COR-L47 (cell line): ENCODE results near the gene CHCHD1.
"Not testable (repeated sequence)": the region's sequence is repeated elsewhere in the genome, so short reads cannot be mapped to it uniquely, and the experiment has no call there.

Experiments
- DNase-seq: peaks from one replicate; lab custom pipeline; 2025; lab: John Stamatoyannopoulos, UW

The CHCHD1 gene

DNA sequence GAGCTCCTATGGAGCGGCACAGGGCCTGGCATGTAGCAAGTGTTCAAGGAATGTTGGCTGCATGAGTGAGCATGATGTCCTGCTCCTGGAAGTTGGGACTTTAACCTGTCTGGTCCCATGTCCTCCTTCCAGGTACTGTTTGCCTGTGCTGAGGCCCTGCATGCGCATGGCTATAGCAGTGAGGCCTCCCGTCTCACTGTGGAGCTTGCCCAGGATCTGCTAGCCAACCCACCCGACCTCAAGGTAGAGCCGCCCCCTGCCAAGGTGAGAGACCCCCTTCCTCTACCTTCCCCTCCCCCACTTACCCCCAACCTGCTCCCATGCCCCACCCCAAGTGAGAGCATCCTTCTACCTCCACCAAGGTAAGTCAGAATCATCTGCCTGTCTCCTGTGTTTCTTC lies 11.6 kb downstream of the CHCHD1 start:
- DNase-seq = no peak

DNA sequence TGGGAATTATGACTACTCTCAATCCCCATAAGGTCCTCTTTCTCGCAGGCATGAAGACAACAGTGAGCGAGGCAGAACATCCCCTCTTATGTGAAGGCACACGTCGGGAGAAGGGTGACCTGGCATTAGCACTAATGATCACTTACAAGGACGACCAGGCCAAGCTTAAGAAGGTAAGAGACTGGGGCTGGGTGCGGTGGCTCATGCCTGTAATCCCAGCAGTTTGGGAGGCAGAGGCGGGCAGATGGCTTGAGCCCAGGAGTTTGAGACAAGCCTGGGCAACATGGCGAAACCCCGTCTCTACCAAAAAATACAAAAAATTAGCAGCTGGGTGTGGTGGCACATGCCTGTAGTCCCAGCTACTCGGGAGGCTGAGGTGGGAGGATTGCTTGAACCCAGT lies 13.6 kb downstream of the CHCHD1 start:
- DNase-seq = not testable (repeated sequence)

DNA sequence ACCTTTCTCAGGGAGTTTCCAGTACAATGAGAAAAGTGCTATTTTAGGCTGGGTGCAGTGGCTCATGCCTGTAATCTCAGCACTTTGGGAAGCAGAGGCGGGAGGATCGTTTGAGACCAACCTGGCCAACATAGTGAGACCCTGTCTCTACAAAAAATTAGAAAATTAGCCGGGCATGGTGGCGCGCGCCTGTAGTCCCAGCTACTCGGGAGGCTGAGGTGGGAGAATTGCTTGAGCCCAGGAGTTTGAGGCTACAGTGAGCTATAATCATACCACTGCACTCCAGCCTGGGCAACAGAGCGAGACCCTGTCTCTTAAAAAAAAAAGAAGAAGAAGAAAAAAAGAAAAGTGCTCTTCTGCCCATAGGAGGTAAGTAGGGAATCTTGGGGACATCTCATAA lies 14.2 kb downstream of the CHCHD1 start:
- not testable (repeated sequence) for DNase-seq

DNA sequence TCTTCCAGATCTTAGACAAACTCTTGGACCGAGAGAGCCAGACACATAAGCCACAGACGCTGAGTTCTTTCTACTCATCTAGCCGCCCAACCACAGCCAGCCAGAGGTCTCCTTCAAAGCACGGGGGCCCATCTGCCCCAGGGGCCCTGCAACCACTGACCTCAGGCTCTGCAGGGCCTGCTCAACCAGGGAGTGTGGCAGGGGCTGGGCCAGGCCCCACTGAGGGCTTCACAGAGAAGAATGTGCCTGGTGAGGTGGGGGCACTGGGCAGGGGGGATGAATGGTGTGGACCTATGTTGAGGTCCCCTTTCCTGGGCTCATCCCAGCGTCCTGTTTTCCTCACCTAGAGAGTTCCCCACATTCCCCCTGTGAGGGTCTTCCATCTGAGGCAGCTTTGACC lies 14.9 kb downstream of the CHCHD1 start:
- DNase-seq = no peak

DNA sequence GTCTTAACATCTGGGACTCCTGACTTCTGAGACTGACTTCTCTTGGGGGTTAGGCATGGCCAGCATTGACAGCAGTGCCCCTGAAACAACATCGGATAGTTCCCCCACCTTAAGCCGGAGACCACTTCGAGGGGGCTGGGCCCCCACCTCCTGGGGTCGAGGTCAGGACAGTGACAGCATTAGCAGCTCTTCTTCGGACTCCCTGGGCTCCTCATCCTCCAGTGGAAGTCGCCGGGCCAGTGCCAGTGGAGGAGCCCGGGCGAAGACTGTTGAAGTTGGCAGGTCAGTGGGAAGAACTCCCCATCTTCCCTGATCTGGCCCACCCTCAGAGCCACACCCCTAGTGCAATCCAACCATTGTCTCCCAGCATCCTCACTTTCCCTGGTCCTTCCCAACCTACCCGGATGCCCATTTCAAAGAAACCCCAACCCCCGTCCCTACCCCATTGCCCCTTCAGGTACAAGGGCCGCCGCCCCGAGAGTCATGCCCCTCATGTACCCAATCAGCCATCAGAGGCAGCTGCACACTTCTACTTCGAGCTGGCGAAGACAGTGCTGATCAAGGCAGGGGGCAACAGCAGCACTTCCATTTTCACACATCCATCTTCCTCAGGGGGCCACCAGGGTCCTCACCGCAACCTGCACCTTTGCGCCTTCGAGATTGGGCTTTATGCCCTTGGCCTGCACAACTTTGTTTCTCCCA lies 15.6 kb downstream of the CHCHD1 start:
- no peak for DNase-seq

DNA sequence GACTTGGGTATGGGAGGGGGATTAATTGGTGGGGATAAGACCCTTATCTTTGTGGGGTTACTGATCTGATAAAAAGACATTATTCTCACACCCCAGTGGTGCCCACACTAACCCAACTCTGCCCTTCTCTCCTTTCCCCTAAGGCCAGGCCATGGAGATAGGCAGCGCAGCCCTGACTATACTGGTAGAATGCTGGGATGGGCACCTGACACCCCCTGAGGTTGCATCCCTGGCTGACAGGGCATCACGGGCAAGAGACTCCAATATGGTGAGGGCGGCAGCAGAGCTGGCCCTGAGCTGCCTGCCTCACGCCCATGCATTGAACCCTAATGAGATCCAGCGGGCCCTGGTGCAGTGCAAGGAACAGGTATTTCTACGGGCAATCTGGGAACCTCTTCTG lies 16.2 kb downstream of the CHCHD1 start:
- DNase-seq = no peak

DNA sequence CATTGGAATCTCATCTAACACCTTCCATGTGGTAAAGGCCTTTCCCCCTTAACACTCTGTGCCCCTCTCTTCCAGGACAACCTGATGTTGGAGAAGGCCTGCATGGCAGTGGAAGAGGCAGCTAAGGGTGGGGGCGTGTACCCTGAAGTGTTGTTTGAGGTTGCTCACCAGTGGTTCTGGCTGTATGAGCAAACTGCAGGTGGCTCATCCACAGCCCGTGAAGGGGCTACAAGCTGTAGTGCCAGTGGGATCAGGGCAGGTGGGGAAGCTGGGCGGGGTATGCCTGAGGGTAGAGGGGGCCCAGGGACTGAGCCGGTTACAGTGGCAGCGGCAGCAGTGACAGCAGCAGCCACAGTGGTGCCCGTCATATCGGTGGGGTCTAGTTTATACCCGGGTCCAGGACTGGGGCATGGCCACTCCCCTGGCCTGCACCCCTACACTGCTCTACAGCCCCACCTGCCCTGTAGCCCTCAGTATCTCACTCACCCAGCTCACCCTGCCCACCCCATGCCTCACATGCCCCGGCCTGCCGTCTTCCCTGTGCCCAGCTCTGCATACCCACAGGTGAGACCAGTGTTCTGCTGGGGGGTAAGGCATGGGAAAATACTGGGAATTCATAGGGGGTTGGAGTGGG lies 17.2 kb downstream of the CHCHD1 start:
- DNase-seq = no peak

DNA sequence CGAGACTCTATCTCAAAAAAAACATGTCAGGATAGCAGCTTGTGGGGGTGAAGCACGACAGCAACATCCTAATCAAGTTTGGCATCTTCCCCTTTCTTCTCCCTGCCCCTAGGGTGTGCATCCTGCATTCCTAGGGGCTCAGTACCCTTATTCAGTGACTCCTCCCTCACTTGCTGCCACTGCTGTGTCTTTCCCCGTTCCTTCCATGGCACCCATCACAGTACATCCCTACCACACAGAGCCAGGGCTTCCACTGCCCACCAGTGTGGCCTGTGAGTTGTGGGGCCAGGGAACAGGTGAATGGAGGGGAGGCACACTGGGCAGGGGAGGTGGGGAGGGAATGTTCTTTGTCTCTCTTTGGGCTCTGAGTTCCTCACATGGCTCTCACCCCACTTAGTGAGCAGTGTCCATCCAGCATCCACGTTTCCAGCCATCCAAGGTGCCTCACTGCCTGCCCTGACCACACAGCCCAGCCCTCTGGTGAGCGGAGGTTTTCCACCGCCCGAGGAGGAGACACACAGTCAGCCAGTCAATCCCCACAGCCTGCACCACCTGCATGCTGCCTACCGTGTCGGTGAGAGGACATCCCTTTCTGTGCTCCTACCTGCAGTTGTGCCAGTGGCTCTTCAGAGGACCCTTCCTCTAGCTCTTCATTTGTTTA lies 18.2 kb downstream of the CHCHD1 start:
- DNase-seq = no peak

DNA sequence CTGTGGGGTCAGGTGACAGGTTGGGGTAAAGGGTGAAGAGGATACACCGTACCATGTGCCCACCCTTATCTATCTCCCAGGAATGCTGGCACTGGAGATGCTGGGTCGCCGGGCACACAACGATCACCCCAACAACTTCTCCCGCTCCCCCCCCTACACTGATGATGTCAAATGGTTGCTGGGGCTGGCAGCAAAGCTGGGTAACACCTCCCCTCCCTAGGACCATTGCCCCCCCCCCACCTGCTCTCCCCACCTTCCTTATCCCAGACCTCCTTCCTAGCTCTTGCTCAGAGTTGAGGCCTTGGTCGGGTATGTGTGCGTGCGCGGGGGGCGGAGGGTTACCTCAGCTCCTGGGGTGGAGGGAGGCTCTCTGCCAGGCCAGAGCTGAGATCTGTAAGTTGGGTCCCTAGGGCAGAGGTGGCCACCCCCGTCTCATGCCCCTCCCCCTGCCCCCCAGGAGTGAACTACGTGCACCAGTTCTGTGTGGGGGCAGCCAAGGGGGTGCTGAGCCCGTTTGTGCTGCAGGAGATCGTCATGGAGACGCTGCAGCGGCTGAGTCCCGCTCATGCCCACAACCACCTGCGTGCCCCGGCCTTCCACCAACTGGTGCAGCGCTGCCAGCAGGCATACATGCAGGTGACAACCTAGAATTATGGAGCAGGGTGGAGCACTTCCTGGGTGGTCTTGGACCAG lies 18.9 kb downstream of the CHCHD1 start:
- DNase-seq = no peak

DNA sequence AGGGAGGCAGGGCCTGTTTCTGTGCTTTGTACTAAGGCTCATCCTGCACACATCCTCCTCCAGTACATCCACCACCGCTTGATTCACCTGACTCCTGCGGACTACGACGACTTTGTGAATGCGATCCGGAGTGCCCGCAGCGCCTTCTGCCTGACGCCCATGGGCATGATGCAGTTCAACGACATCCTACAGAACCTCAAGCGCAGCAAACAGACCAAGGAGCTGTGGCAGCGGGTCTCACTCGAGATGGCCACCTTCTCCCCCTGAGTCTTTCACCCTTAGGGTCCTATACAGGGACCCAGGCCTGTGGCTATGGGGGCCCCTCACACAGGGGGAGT lies 19.4 kb downstream of the CHCHD1 start:
- no peak for DNase-seq

DNA sequence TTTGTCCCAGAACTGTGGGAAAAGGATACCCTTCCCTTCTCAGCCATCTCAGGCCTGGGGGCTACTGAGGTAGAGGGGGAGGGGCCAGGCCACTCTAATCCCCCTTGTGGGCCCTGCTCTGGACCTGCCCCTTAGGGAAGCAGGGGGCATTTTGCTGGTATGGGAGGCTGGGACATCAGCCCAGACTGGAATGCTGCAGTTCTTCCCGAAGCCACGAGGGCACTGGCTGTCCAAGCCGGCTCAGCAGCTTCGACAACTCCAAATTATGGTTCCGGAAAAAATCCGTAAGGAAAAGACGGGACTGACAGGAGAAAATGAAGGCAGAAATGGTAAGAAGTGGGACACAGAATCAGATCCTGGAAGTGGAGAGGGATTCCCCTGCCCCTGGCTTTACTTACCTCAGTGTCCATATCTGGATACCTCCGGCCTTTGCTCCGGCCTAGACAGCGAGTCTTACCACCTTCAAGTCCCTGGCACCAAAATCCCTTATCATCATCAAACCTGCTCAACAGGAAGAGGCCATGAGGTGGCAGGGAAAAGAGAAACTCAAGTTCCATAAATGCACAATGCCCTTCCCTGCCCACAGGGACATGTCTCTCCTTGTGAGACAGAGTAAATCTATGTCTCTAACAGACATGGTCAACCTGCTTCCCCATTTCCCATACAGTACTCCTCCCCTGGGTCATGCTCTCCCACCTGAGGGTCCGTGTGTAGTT lies 20.6 kb downstream of the CHCHD1 start:
- DNase-seq = no peak

DNA sequence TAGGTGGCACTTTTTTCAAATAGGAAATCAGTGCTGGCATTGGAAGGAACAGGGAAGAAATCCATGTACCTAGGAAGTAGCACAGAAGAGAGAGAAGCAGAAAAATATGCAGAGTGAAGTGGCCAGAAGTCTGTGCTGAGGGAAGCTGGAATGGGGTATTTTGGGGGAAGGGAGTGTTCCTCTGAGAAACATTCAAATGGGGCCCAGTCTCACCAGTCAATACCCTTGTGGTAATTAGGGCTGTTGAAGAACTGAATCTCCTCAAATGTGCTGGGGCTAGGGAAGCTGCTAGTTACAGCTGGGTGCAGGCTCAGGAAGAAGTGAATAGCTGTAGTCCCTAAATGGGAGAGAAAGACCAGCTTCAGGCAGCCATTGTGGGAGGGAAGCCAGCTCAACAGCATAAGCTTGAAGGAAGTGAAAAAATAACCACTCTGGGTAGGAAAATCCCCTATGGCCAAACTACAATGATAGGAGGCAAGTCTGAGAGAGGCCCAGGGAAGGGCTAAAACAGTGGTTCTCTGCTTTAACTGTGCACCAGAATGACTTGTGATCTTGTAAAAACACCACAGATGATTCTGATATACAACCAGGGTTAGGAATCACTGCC lies 21.9 kb downstream of the CHCHD1 start:
- no peak for DNase-seq

DNA sequence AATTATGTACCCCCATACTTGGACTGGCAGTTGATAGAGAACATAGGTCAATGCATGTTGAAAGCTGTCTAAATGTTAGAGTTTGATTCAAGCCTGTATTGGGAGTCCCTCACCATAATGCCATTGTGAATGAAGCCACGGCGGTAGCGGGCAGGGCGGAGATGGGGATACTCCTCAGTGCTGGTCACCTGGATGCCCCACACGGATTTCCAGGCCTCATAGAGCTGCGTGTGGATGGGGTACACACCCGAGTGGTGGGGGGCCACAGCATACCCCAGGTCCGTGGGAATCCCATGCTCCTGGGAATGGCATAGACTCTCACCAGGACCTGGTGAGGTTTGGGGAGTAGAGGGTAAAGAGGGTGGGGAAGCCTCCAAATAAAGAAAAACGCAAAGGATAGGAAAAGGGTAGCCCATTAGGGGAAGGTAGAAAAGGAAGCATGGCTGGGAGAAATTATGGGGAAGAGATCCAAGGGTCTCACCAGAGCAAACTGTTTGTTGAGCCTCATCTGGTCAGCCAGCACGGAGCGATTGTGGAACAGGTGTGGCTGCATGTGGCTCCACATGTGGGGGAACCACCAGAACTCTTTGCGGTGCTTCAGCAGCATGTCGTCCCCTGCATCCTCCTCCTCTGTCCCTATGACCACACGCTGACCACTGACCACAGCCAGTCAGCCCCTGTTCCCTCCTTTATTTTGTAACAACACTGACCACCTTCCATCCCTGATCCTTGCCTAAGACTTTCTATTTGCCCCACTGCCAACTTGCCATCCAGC lies 24.5 kb downstream of the CHCHD1 start:
- DNase-seq = no peak

DNA sequence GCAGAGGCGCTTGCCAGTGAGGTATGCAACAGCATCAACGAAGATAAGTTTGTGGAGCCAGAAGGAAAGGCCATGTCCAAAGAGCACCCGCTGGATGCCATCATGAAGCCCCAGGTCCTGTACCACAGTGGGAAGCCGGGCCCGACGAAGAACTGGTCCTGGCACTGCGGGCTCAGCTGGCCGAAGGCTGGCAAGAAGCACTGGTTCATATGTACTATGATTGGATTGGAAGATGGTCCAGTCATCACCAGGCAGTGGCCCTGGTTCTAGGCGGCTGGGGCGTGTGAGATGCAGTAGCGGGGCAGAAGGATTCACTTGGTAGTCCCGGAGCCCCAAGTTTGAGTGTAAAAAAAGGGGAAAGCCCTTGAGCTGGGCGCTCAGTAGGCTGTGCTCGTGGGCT lies 25.6 kb downstream of the CHCHD1 start:
- DNase-seq = no peak

DNA sequence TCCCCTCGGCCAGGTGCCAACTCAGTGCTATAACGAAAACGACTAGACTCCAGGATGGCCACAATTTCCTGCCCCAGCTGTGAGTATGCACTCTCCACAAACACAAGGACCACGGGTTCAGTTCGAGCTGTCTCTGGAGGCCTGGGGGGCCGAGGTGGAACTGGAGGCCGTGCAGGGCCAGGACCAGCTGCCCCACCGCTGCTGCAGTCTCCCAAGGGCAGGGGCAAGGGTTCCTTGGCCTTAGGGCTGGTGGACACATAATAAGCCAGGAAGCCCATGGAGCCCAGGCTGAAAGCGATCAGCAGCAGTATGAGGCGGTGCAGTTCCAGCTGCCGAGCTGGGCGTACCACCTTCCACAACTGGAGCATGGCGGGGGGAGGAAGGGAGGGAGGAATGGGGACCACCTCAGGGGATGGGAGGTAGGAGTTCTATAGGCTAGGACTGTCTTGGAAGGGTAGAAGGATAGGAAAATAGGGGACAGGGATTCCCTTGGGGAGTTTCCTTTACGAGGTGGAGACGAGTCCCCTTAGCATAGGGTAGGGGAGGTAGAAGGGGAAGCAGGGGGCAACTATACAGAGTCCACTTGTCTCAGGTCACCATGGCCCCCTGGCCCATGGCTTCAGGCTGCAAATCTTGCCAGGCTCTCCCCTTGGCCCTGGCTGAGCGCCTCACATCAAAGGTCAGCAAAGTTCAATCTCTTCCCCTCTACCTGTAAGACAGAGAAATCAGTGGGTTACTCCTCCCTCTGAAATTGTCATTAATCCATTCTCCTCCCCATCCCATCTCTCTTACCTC lies 26.4 kb downstream of the CHCHD1 start:
- DNase-seq = no peak

DNA sequence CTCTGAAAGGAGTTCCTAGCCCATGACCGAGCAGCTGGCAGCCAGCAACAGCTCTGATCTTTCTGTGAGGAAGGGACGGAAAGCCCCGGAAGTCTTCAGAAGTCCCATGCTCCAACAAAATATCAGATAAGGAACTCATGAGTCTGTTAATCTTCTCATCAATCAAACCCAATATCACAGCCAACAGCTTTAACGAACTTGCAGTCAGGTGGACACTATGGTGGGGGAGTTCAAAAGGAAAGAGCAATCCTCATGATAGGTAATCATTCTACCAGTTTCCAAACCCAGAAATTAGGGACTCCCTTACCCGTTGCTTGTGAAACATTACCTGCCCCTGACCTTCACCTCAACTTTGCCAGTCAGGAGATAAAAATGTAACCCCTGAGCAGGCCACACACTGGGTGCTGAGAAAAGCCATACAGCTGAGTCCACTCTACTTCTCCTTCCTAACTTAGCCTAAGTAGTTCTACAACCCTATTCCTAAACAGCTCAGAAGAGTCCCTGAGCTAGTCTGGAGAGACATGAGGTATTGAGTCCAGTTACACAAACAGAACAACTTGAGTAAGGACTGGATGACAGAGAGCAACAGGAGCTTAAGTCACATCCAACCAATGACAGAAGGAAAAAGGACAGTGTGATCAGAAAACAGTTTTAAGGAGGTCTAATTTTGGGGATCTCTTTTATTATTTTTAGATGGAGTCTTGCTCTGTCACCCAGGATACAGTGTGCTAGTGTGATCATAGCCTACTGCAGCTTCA lies 27.4 kb downstream of the CHCHD1 start:
- no peak for DNase-seq

DNA sequence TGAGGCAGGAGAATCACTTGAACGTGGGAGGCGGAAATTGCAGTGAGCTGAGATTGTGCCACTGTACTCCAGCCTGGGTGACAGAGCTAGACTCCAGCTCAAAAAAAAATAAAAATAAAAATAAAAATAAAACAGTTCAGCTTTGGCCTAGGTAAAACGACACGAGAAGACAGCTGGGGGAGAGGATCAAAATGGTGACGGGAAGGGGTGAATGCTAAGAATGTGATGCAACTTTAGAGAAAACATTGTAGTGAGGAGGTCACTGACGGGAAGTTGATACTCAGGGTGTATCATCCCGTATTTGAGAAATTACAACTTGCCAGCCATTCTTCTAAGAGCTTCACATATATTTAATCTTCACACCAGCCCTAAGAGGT lies 28.5 kb downstream of the CHCHD1 start:
- no peak for DNase-seq

DNA sequence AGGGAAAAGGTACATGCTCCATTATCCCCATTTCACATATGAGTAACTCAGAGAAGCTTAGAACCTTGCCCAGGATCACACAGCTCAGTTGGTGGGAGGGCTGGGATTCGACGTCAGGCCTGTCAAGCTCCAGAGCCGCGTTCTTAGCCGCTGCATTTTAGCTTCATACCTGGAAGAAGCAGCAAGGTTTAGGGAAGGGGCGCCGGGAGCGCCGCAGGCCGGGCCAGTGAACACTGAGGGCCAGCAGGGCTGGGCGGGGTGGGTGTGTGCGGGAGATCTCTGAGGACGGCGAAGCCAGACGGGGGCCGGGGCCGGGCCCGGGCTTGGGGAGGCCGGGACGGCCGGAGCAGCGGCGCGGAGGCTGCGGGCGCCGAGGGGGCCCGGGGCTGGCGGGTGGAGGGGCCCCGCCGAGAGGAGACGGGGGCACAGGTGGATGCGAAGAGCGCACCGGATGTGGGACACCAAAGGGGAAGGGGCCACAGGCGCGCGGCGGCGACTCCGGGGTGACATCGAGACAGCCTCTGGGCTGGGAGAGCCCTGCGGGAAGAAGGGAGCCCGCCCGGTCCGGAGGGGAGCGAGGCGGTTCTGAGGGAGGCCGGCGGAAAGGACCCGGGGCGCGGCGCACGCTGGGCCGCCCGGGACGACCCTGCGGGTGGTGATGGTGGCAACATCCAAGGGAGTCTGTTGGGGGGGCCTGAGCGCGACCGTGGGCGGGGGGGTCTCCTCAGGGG lies 29.1 kb downstream of the CHCHD1 start:
- DNase-seq = no peak

DNA sequence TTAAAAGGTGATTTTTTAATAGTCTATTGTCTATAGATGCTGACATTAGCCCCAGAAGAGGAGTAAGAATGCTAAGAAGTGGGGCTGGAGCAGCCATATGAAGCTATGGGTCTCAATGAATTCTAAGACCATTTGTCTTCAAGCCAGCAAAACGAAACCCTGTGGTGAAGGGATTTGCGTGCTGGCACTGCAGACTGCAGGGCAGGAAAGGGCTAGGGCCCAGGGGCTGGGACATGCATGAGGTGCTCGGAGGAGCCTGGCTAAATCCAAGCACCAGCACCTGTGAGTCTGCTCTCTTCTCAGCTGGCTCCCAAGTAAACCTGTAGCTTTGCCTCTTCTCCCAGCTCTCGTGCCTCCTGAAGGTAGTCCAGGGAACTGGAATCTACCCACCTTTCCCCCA lies 30.8 kb downstream of the CHCHD1 start:
- no peak for DNase-seq
